Ovary (tissue), 3 donors: ENCODE measurements around the gene C1QB.

ENCODE experiments used
- CTCF ChIP-seq, 3 donors: fragments of 450-650 bp in 2 of 3; fragments of 200-600 bp in 1 of 3; IDR thresholded peaks; one replicate each; pipeline versions ENCODE4 v1.5.1 to v1.8.0; 2016 to 2022; ENCODE audit warnings: antibody characterized with exemption in 3 of 3, mild to moderate bottlenecking in 1 of 3
- POLR2A ChIP-seq: fragments of 450-650 bp; IDR thresholded peaks from one replicate; pipeline ENCODE4 v1.6.1; 2017; ENCODE audit warnings: antibody characterized with exemption, mild to moderate bottlenecking, moderate library complexity
- donor health status: DM: no; HTN: no; CAD: no.

- no peak for TF ChIP-seq CTCF (IDR thresholded peaks at IDR 0.05)
- no peak for TF ChIP-seq POLR2A
These were observed 35.0 kb upstream of the C1QB start for GRCh38 chr1:22618056-22618455.
